Right ventricle myocardium superior (tissue), 1 donor: ENCODE data around the gene SLC17A7. TPM values are rescaled to one million over a fixed set of nuclear protein-coding genes. Genes with fewer than 3 reads are reported as not detected.

ENCODE experiments used
- ATAC-seq: fragments of 200-7000 bp; cut with Tn5 transposase; one replicate; pipeline ENCODE4 v1.9.1; 2020; ENCODE audit warnings: mild to moderate bottlenecking; ENCODE audit not compliant: poor library complexity
- DNase-seq: peaks from one replicate; pipeline ENCODE4 v3.0.0-alpha.2; 2020
- intact Hi-C: fragments of 100-400 bp; cut with DNase I; formaldehyde crosslinking; loops from one replicate; pipeline ENCODE4 v1.11.2; 2022
- total RNA-seq: library from RNA; stranded (reverse); fragmentation: NEBNext Ultra II Directional; extraction: Animal tissue kit (Norgen Biotek cat#: 25700); gene quantifications from one replicate; pipeline ENCODE4 v1.2.1, GENCODE V29; 2021
- donor health status: DM: no; HTN: yes; CAD: no; lungs with severe emphysema.

SLC17A7 gene
- total RNA-seq, 1 donor from 2014 or later, result 1.8 TPM

GRCh38 chr19:49396738-49397505 is 44.4 kb downstream of the SLC17A7 start:
- no peak for DNase-seq
- no peak for ATAC-seq
- intact Hi-C loops, result loop anchor here (10.0 kb wide), 1 partner anchor 148 kb away; no protein-coding TSS in a partner anchor

DNA sequence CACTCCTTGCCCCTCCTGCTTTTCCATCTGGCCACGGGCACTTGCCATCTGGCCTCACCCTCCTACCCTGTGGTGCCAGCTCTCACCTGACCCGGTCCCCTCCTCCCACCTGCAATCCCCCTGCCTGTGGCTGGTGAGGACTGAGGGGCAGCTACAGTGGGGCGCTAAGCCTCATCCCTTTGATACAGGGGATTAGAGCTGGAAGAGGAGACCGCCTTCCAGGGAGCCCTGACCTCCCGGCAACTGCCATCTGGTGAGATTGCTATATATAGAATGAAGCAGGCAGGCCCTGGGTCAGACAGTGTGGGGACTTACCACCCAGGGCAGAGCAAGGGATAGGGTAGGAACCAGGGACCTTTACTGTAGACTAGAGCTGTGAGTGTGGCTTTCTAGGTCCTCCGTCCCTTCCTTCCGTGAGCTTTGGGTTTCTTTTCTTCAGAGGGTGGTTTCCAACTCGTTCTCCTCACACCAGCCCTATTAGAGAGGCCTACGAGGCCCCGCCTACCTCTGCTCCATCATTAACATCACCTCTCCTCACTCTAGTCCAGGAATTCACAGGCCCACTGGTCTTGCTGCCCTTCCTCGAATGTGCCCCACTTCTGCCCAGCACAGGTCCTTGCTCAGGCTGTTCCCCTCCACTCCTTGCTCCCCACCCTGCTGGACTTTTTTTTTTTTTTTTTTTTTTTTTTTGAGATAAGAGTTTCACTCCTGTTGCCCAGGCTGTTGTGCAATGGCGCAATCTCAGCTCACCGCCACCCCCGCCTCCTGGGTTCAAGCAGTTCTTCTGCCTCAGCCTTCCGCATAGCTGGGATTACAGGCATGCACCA is 45.5 kb downstream of the SLC17A7 start:
- intact Hi-C loops, result loop anchor here (10.0 kb wide), 1 partner anchor 149 kb away; no protein-coding TSS in a partner anchor
- no peak for ATAC-seq

GRCh38 chr19:49393881-49394280 is 47.4 kb downstream of the SLC17A7 start:
- DNase-seq, result no peak
- no peak for ATAC-seq
- intact Hi-C loops, result loop anchor here (2.0 to 10.0 kb wide), 2 partner anchors 49 to 151 kb away; no protein-coding TSS in a partner anchor

More for the DNA sequence above, 45.5 kb downstream of the SLC17A7 start:
- DNase-seq, result no peak

GRCh38 chr19:49391581-49392399 is 49.5 kb downstream of the SLC17A7 start:
- intact Hi-C loops, result loop anchor here (2.0 to 10.0 kb wide), 2 partner anchors 51 to 153 kb away; no protein-coding TSS in a partner anchor
- DNase-seq (peak; percentile 85), ATAC-seq (peak; percentile 90)

DNA sequence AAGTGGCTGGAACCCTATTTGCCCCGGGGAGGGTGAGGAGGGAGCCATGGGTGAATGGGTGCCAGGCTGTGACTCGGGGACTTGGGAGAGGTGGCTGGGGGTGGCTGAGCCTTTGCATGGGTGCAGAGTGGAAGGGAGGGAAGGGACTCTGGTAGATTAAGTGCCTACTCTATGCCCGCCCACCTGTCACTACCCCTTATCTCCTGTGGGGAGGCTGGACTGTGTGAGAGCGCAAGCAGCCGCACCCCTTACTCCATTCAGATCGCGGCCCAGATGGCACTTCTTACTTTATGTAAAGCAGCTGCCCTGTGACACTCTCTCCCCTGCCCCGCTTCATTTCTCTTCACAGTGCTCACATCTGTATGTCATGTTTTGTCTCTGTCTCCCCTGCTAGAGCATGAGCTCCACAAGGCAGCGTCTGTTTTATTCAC is 50.4 kb downstream of the SLC17A7 start:
- intact Hi-C loops, result loop anchor here (10.0 kb wide), 1 partner anchor 154 kb away; no protein-coding TSS in a partner anchor
- DNase-seq (no peak), ATAC-seq (no peak)

- intact Hi-C loops, result loop anchor here (10.0 kb wide), 1 partner anchor 154 kb away; no protein-coding TSS in a partner anchor
- ATAC-seq (no peak), DNase-seq (no peak)
Measured at GRCh38 chr19:49390131-49390928, 51.0 kb downstream of the SLC17A7 start.

GRCh38 chr19:49389406-49389805 is 51.9 kb downstream of the SLC17A7 start:
- ATAC-seq, result no peak
- intact Hi-C loops, result no loop called here
- no peak for DNase-seq

- intact Hi-C loops, result no loop called here
Measured at GRCh38 chr19:49387936-49388372, 53.4 kb downstream of the SLC17A7 start, which contains the start of gene KASH5. Gene KASH5 (plus strand): TSS chr19:49388249. CDS start chr19:49390884, 2,635 bp downstream.

GRCh38 chr19:49383599-49383998 is 57.7 kb downstream of the SLC17A7 start:
- ATAC-seq (no peak), DNase-seq (no peak)
- intact Hi-C loops, result no loop called here

More at GRCh38 chr19:49387936-49388372, 53.4 kb downstream of the SLC17A7 start, which contains the start of gene KASH5:
- DNase-seq (peak; percentile 87), ATAC-seq (peak; percentile 86)

DNA sequence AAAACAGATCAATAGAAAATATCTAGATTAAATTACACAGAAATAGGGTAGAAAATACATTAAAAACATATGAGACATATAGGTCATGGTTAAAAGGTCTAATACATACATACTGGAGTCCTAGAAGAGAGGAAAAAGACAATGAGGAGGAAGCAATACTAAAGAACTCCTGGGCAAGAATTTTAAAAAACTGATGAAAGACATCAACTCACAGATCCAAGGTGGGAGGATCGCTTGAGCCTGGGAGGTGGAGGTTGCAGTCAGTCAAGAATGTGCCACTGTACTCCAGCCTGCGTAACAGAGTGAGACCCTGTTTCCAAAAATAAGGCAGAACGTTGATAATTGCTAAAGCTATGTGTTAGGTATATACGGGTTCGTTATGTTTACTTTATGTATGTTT is 58.7 kb downstream of the SLC17A7 start:
- DNase-seq (no peak), ATAC-seq (no peak)
- intact Hi-C loops, result no loop called here

DNA sequence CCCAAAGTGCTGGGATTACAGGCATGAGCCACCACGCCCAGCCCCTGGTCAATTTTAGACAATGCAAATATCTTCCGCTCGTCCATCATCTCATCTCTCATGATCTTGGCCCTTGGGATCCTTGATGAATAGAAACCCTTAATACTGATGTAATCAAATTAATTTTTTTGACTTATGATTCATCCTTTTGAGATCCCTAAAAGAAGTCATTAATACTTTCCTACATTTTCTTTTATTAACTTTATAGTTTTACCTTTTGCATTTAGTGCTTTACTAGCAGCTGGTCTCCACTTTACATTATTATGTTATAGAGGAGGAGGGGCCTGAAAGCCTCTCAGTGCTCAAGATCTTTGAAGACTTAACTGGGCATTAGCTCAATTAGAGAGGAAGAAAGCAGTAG is 60.9 kb downstream of the SLC17A7 start:
- DNase-seq (no peak), ATAC-seq (no peak)
- intact Hi-C loops, result no loop called here

Other genes with a start within 250 kb of the SLC17A7 start
- 1.5 TPM for gene SLC6A16, start 116.3 kb downstream of the SLC17A7 start, total RNA-seq
- 4.0 TPM for gene CD37, start 106.1 kb downstream of the SLC17A7 start, total RNA-seq
- 57.9 TPM for gene TEAD2, start 79.1 kb downstream of the SLC17A7 start, total RNA-seq
- not detected for gene DKKL1, start 77.7 kb downstream of the SLC17A7 start, total RNA-seq
- gene KASH5, start 53.3 kb downstream of the SLC17A7 start, total RNA-seq, result not detected
- not detected for gene PTH2, start 18.1 kb downstream of the SLC17A7 start, total RNA-seq
- not detected for gene GFY, start 16.1 kb downstream of the SLC17A7 start, total RNA-seq
- 28.1 TPM for gene PIH1D1, start 10.3 kb upstream of the SLC17A7 start, total RNA-seq
- 10.8 TPM for gene ALDH16A1, start 11.7 kb upstream of the SLC17A7 start, total RNA-seq
- 3.6 TPM for gene FLT3LG, start 32.7 kb upstream of the SLC17A7 start, total RNA-seq
- 1,304 TPM for gene RPL13A, start 46.1 kb upstream of the SLC17A7 start, total RNA-seq
- gene RPS11, start 54.9 kb upstream of the SLC17A7 start, total RNA-seq, result 935 TPM
- 98.8 TPM for gene FCGRT, start 71.1 kb upstream of the SLC17A7 start, total RNA-seq
- 7.3 TPM for gene RCN3, start 86.5 kb upstream of the SLC17A7 start, total RNA-seq
- 45.5 TPM for gene NOSIP, start 139.0 kb upstream of the SLC17A7 start, total RNA-seq
- 0.70 TPM for gene PRRG2, start 139.8 kb upstream of the SLC17A7 start, total RNA-seq
- gene PRR12, start 149.7 kb upstream of the SLC17A7 start, total RNA-seq, result 12.6 TPM
- 105 TPM for gene RRAS, start 198.6 kb upstream of the SLC17A7 start, total RNA-seq
- gene SCAF1, start 200.7 kb upstream of the SLC17A7 start, total RNA-seq, result 42.0 TPM
- gene IRF3, start 224.3 kb upstream of the SLC17A7 start, total RNA-seq, result 29.9 TPM
- gene BCL2L12, start 224.4 kb upstream of the SLC17A7 start, total RNA-seq, result 10.8 TPM
- gene PRMT1, start 235.7 kb upstream of the SLC17A7 start, total RNA-seq, result 110 TPM
- 0.67 TPM for gene ADM5, start 248.1 kb upstream of the SLC17A7 start, total RNA-seq
- gene CPT1C, start 249.6 kb upstream of the SLC17A7 start, total RNA-seq, result 2.2 TPM